Panc1 (cell line): Measurements from ENCODE around the gene RGS6.

Experiments used
- TCF7L2 ChIP-seq: IDR thresholded peaks from 2 replicates; pipeline ENCODE4 v1.6.1; 2011; ENCODE audit warnings: mild to moderate bottlenecking, low read depth, low read length, inconsistent platforms
- TF ChIP-seq, protein P1 (sequence below): fragments of 450-650 bp; IDR thresholded peaks from 2 replicates; pipeline ENCODE4 v1.5.1; 2017; ENCODE audit warnings: mild to moderate bottlenecking

GRCh38 chr14:72275242-72275641 is 343.0 kb downstream of the RGS6 start:
- TF ChIP-seq, protein P1, sequence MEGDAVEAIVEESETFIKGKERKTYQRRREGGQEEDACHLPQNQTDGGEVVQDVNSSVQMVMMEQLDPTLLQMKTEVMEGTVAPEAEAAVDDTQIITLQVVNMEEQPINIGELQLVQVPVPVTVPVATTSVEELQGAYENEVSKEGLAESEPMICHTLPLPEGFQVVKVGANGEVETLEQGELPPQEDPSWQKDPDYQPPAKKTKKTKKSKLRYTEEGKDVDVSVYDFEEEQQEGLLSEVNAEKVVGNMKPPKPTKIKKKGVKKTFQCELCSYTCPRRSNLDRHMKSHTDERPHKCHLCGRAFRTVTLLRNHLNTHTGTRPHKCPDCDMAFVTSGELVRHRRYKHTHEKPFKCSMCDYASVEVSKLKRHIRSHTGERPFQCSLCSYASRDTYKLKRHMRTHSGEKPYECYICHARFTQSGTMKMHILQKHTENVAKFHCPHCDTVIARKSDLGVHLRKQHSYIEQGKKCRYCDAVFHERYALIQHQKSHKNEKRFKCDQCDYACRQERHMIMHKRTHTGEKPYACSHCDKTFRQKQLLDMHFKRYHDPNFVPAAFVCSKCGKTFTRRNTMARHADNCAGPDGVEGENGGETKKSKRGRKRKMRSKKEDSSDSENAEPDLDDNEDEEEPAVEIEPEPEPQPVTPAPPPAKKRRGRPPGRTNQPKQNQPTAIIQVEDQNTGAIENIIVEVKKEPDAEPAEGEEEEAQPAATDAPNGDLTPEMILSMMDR: no peak
- no peak for TF ChIP-seq TCF7L2
